Right lobe of liver (tissue), 6 donors: ENCODE results near the gene ZNF587B. TPM values are rescaled to one million over a fixed set of nuclear protein-coding genes. Genes with fewer than 3 reads are reported as not detected.
A peak's percentile ranks its signal among the peaks of the same experiment; 100 is the strongest.

Source experiments
- ATAC-seq, 4 donors: fragments of 200-7000 bp; cut with Tn5 transposase; one replicate each; pipeline ENCODE4 v1.9.1; 2020; ENCODE audit warnings: mild to moderate bottlenecking in 4 of 4, moderate library complexity in 4 of 4
- DNase-seq, 3 donors: peaks; one replicate each; pipeline ENCODE4 v3.0.0-alpha.2; 2020
- H3K27ac ChIP-seq, 3 donors: fragments of 200-600 bp; one replicate each; pipeline ENCODE4 v1.8.0; 2022
- H3K27me3 ChIP-seq, 2 donors: fragments of 200-600 bp; one replicate each; pipeline ENCODE4 v1.8.0; 2022
- H3K36me3 ChIP-seq, 4 donors: fragments of 200-600 bp; sonication (generic) in 1 of 4; one replicate each; pipeline versions ENCODE4 v1.5.1 to v1.8.0; 2017 to 2022; ENCODE audit warnings: control low read depth in 1 of 4
- H3K4me1 ChIP-seq, 4 donors: fragments of 200-600 bp; sonication (generic) in 1 of 4; one replicate each; pipeline versions ENCODE4 v1.5.1 to v1.8.0; 2017 to 2022; ENCODE audit warnings: control low read depth in 1 of 4
- H3K4me3 ChIP-seq, 3 donors: fragments of 200-600 bp; one replicate each; pipeline ENCODE4 v1.8.0; 2022
- H3K9me3 ChIP-seq, 4 donors: fragments of 200-600 bp; sonication (generic) in 1 of 4; one replicate each; pipeline versions ENCODE4 v1.5.1 to v1.8.0; 2017 to 2022; ENCODE audit warnings: control low read depth in 1 of 4
- CTCF ChIP-seq, 4 donors: fragments of 200-600 bp in 3 of 4; fragments of 450-650 bp in 1 of 4; IDR thresholded peaks; one replicate each; pipeline versions ENCODE4 v1.5.1 to v1.8.0; 2016 to 2022; ENCODE audit warnings: antibody characterized with exemption in 4 of 4, mild to moderate bottlenecking in 2 of 4
- POLR2A ChIP-seq: fragments of 450-650 bp; IDR thresholded peaks from one replicate; pipeline ENCODE4 v1.6.1; 2017; ENCODE audit warnings: antibody characterized with exemption, mild to moderate bottlenecking
- WGBS: methylation state at CpG from one replicate; pipeline ENCODE4 v1.1.6; 2018; ENCODE audit warnings: low coverage, low lambda C conversion rate; ENCODE audit not compliant: insufficient coverage; ENCODE audit errors: missing lambda C conversion rate; 5-methylcytosine and 5-hydroxymethylcytosine counted together
- intact Hi-C, 2 donors: fragments of 100-400 bp; cut with DNase I; formaldehyde crosslinking; loops; one replicate each; pipeline versions ENCODE4 v1.11.2 to v1.14.1; 2022
- long read RNA-seq: library from polyadenylated mRNA; unstranded; transcript quantifications from one replicate; pipeline ENCODE4 v2.0.0, GENCODE V29; 2019
- total RNA-seq, 6 experiments: library from RNA; depleted of rRNA in 2 of 6; stranded (reverse); fragments of >200 nt in 2 of 6; fragmentation: NEBNext Ultra II Directional in 3 of 6; extraction: Animal tissue kit (Norgen Biotek cat#: 25700) in 3 of 6; gene quantifications; one replicate each; pipeline versions ENCODE4 v1.1.0 to v1.2.4, GENCODE V29; 2016 to 2023
- donor health status: DM: no; HTN: yes; CAD: no.
- donor health status: DM: no; HTN: no; CAD: no.
- donor health status: DM: no; HTN: no; CAD: no.
- donor health status: DM: no; HTN: yes; CAD: no.
- donor health status: DM: no; HTN: yes; CAD: no.

Gene ZNF587B
- total RNA-seq, result 10 to 100 TPM in 3 of 6 experiments, 1 to 10 TPM in 3; 7.2 to 13.1 (median 10.4) TPM
- long read RNA-seq, result 0 reads

DNA sequence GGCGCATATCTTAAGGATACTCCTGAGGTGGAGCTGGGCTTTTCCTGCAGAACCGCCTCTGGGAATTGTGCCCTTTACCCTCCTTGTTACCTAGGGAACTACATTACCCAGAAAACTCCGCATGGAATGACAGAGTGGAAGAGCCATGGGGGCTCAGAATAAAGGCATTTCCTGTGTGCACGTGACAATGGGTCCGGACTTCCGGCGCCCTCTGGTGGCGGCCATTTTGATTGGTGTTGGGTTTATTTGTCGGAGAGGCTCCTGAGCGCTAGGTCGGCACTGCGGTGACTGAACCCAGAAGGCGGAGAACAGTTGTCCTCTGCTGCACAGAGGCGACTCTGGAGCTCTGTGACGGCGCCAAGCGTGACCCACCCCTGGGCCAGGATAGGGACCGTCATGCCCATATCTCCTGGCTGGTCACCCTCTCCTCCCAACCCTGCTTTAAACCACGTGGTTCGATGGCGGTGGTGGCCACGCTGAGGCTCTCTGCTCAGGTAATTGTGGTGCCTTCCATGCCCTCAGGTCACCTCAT lies at the start of gene ZNF587B:
Gene ZNF587B, plus strand, starts transcription at position 229 of the 532 bp plus-strand sequence. Its CDS starts 230 bp downstream, at position 459.
- Histone ChIP-seq H3K36me3 (no peaks in the 10 kb centered on the region), H3K4me3 (peak within 1 kb of the TSS; percentile 36 to 62 (median 51)), H3K9me3 (no peaks in the 10 kb centered on the region), H3K4me1 (peaks cover 0 to 17% (median 0%) of the 10 kb centered on the region in 4 donors), H3K27me3 (no peaks in the 10 kb centered on the region), H3K27ac (peak within 1 kb of the TSS; percentile 41 to 51 (median 46))
- TF ChIP-seq CTCF (IDR thresholded peaks at IDR 0.05), result peak; percentile 25 to 61 (median 34)
- no peak for TF ChIP-seq POLR2A
- intact Hi-C loops, result no loop called here
- ATAC-seq, result peak; percentile 87 to 96 (median 90)
- peak; percentile 44 to 72 (median 71) for DNase-seq
- 50% methylated on average over 4 of the region's 22 CpGs for WGBS

DNA sequence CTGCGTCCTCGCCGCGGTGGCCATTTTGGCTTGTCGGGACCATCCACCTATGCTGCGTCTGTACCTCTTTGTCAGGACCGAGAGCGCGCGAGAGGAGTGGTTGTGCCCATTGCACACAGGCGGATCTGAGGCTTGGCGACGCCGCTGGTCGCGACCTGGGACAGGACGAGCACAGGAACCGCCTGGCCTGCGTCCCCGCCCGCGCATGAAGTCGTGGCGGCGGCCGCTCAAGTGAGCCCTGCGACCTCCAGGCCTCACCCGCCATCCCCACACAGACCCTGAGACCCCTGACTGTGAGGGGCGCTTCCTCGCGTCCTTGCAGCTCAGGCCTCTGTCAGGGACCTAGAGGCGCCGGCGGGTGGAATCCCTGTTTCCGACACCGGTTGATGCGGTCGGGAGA lies 43.8 kb upstream of the ZNF587B start:
- 94% methylated on average over 8 of the region's 38 CpGs for WGBS
- Histone ChIP-seq H3K4me1 (peaks cover 0 to 4% (median 0%) of the 10 kb centered on the region in 4 donors), H3K9me3 (no peaks in the 10 kb centered on the region), H3K36me3 (peaks cover 0 to 6% (median 0%) of the 10 kb centered on the region in 4 donors), H3K27me3 (no peaks in the 10 kb centered on the region), H3K4me3 (no peak overlapping the region), H3K27ac (no peak overlapping the region)
- no peak for TF ChIP-seq CTCF (IDR thresholded peaks at IDR 0.05)
- TF ChIP-seq POLR2A, result no peak
- peak in 1 of 4 donors; percentile 13 for ATAC-seq
- DNase-seq, result no peak
- intact Hi-C loops, result no loop called here

GRCh38 chr19:57786906-57787305 lies 43.2 kb upstream of the ZNF587B start:
- no peaks in the 10 kb centered on the region for H3K9me3 ChIP-seq
- DNase-seq (no peak), ATAC-seq (no peak)

DNA sequence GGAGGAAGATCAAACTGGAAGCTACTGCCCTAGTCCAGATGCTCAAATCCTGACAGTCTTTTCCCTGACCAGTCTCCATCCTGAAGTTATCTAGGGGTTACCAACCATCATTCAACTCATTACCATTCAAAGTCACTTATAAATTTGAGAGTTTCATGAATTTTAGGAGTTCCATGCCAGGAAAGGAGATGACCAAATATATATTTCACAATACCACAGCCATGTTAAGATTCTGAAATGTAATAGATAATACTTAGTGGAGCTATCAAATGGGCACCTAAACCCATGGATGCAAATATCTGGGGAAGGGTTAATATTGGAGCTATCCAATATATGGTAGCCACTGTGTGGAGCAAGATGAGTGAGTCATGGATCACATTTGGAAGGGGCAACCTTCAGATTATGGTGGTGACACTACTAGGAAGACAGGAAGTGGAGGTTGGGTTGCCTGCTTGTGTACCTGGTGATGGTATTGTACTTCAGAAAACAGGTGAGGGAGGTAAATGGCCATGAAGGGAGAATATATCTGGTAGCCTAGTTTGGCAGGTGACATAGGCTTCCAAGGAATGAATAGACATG lies 41.9 kb upstream of the ZNF587B start:
- Histone ChIP-seq H3K4me3 (no peak overlapping the region), H3K27me3 (no peaks in the 10 kb centered on the region), H3K9me3 (no peaks in the 10 kb centered on the region), H3K4me1 (peaks cover 0 to 5% (median 0%) of the 10 kb centered on the region in 4 donors), H3K27ac (no peak overlapping the region), H3K36me3 (peaks cover 0 to 12% (median 0%) of the 10 kb centered on the region in 4 donors)
- ATAC-seq (no peak), DNase-seq (no peak)
- intact Hi-C loops, result no loop called here
- TF ChIP-seq CTCF (IDR thresholded peaks at IDR 0.05) (no peak), POLR2A (no peak)

More at GRCh38 chr19:57786906-57787305, 43.2 kb upstream of the ZNF587B start:
- Histone ChIP-seq H3K4me1 (peaks cover 0 to 4% (median 0%) of the 10 kb centered on the region in 4 donors), H3K27ac (no peak overlapping the region), H3K36me3 (peaks cover 0 to 11% (median 0%) of the 10 kb centered on the region in 4 donors), H3K4me3 (no peak overlapping the region), H3K27me3 (no peaks in the 10 kb centered on the region)
- intact Hi-C loops, result no loop called here
- 97% methylated on average over 4 of the region's 5 CpGs for WGBS
- no peak for TF ChIP-seq CTCF (IDR thresholded peaks at IDR 0.05)
- no peak for TF ChIP-seq POLR2A
